SK-N-SH (cell line): ENCODE results near the gene SLX4IP. TPM values are rescaled to one million over a fixed set of nuclear protein-coding genes. Genes with fewer than 3 reads are reported as not detected.

ENCODE experiments used
- CTCF ChIA-PET: fragments of 300-600, 350-600 bp; formaldehyde crosslinking; extraction: SDS; loops from one replicate; lab custom pipeline; 2021; lab: Yijun Ruan, JAX
- POLR2A ChIA-PET: fragments of 350-600 bp; sonication (Branson Sonifier 250); formaldehyde crosslinking; extraction: SDS; loops from one replicate; lab custom pipeline; 2020; ENCODE audit warnings: antibody characterized with exemption, inconsistent platforms; lab: Yijun Ruan, JAX
- DNase-seq: peaks from one replicate; pipeline ENCODE4 v3.0.0; 2012
- H2AFZ ChIP-seq: fragments of 200-600 bp; sonication (generic); 2 replicates; pipeline ENCODE4 v1.8.1; 2016; ENCODE audit warnings: antibody characterized with exemption, mild to moderate bottlenecking, low read depth
- H3F3A ChIP-seq: fragments of 200-600 bp; sonication (generic); replicated peaks from 2 replicates; pipeline ENCODE3; 2016; ENCODE audit warnings: antibody characterized with exemption, mild to moderate bottlenecking; ENCODE audit not compliant: insufficient read depth
- H3K27ac ChIP-seq, 2 experiments: fragments of 200-500 bp in 1 of 2; fragments of 200-600 bp in 1 of 2; sonication (Bioruptor generic) in 1 of 2; sonication (generic), shearing (Covaris generic) in 1 of 2; 2 replicates each; pipeline versions ENCODE4 v1.5.1 to v1.6.1; 2014 to 2016; ENCODE audit warnings: low read depth in 2 of 2, inconsistent platforms in 1 of 2, low read length in 1 of 2, mild to moderate bottlenecking in 1 of 2, mixed read lengths in 1 of 2
- H3K27me3 ChIP-seq: fragments of 200-600 bp; sonication (generic), shearing (Covaris generic); 2 replicates; pipeline ENCODE4 v1.6.1; 2016; ENCODE audit warnings: mixed run types; ENCODE audit not compliant: insufficient read depth
- H3K36me3 ChIP-seq, 2 experiments: fragments of 200-500 bp in 1 of 2; fragments of 200-600 bp in 1 of 2; sonication (Bioruptor generic) in 1 of 2; sonication (generic) in 1 of 2; replicated peaks in 1 of 2; 2 replicates each; pipeline versions ENCODE3 to v1.5.1; 2014 to 2016; ENCODE audit warnings: low read length in 1 of 2, mild to moderate bottlenecking in 1 of 2; ENCODE audit not compliant: insufficient read depth in 2 of 2, control insufficient read depth in 1 of 2
- H3K4me1 ChIP-seq, 2 experiments: fragments of 200-500 bp in 1 of 2; fragments of 200-600 bp in 1 of 2; sonication (Bioruptor generic) in 1 of 2; sonication (generic), shearing (Covaris generic) in 1 of 2; 2 replicates each; pipeline versions ENCODE4 v1.5.1 to v1.6.1; 2014 to 2016; ENCODE audit warnings: low read depth in 1 of 2, low read length in 1 of 2, mixed run types in 1 of 2; ENCODE audit not compliant: insufficient read depth in 2 of 2, control insufficient read depth in 1 of 2
- H3K4me2 ChIP-seq: fragments of 200-600 bp; sonication (generic), shearing (Covaris generic); 2 replicates; pipeline ENCODE4 v1.6.1; 2017; ENCODE audit warnings: mixed run types
- H3K4me3 ChIP-seq, 2 experiments: fragments of 200-500 bp in 1 of 2; fragments of 200-600 bp in 1 of 2; sonication (Bioruptor generic) in 1 of 2; sonication (generic), shearing (Covaris generic) in 1 of 2; 2 replicates each; pipeline versions ENCODE4 v1.5.1 to v1.8.1; 2014 to 2016; ENCODE audit warnings: low read depth in 2 of 2, inconsistent platforms in 1 of 2, low read length in 1 of 2, mild to moderate bottlenecking in 1 of 2, mixed read lengths in 1 of 2, moderate library complexity in 1 of 2
- H3K79me2 ChIP-seq: fragments of 200-600 bp; sonication (generic); 2 replicates; pipeline ENCODE4 v1.8.1; 2017; ENCODE audit warnings: mild to moderate bottlenecking; ENCODE audit not compliant: insufficient read depth
- H3K9ac ChIP-seq: fragments of 200-600 bp; sonication (generic); 2 replicates; pipeline ENCODE4 v1.6.1; 2017; ENCODE audit warnings: mixed run types
- H3K9me2 ChIP-seq: fragments of 200-600 bp; sonication (generic); 2 replicates; pipeline ENCODE4 v1.6.1; 2017; ENCODE audit warnings: mixed run types
- H3K9me3 ChIP-seq: fragments of 200-600 bp; sonication (generic); 2 replicates; pipeline ENCODE4 v1.6.1; 2017; ENCODE audit warnings: mixed run types, mild to moderate bottlenecking, moderate library complexity
- H4K20me1 ChIP-seq: fragments of 200-600 bp; sonication (generic); 2 replicates; pipeline ENCODE4 v1.6.1; 2017; ENCODE audit warnings: mild to moderate bottlenecking, mixed run types; ENCODE audit not compliant: insufficient read depth
- EP300 ChIP-seq, 2 experiments: IDR thresholded peaks; 2 replicates each; pipeline versions ENCODE4 v1.4.0 to v1.6.1; 2012; ENCODE audit warnings: borderline replicate concordance in 1 of 2, low read depth in 1 of 2, low read length in 1 of 2
- EZH2phosphoT487 ChIP-seq: fragments of 200-600 bp; sonication (generic); IDR thresholded peaks from 2 replicates; pipeline ENCODE4 v1.6.1; 2017; ENCODE audit warnings: low read depth, mixed run types, mild to moderate bottlenecking, antibody characterized with exemption, moderate library complexity, borderline replicate concordance
- FOSL2 ChIP-seq: IDR thresholded peaks from 2 replicates; pipeline ENCODE4 v1.4.0; 2012; ENCODE audit warnings: low read depth, mild to moderate bottlenecking, moderate library complexity, borderline replicate concordance
- FOXJ3 ChIP-seq: sonication (generic); formaldehyde crosslinking; IDR thresholded peaks from 2 replicates; pipeline ENCODE4 v1.5.1; 2020; ENCODE audit warnings: mild to moderate bottlenecking, missing genetic modification reagents
- GATA2 ChIP-seq: sonication (generic); formaldehyde crosslinking; IDR thresholded peaks from 2 replicates; pipeline ENCODE4 v1.5.0; 2020; ENCODE audit warnings: mild to moderate bottlenecking, missing genetic modification reagents
- JUND ChIP-seq: IDR thresholded peaks from 2 replicates; pipeline ENCODE4 v1.4.0; 2012
- MXI1 ChIP-seq: IDR thresholded peaks from 2 replicates; pipeline ENCODE4 v1.6.1; 2012; ENCODE audit warnings: mild to moderate bottlenecking, low read depth, low read length, improper control_type of control experiment
- NFIC ChIP-seq: IDR thresholded peaks from 2 replicates; pipeline ENCODE4 v1.4.0; 2012; ENCODE audit warnings: borderline replicate concordance
- NRF1 ChIP-seq: IDR thresholded peaks from 2 replicates; pipeline ENCODE4 v1.6.1; 2012; ENCODE audit warnings: low read depth, mild to moderate bottlenecking, low read length
- PBX3 ChIP-seq: IDR thresholded peaks from 2 replicates; pipeline ENCODE4; 2012
- POLR2AphosphoS5 ChIP-seq: IDR thresholded peaks from 2 replicates; pipeline ENCODE4 v1.6.1; 2012; ENCODE audit warnings: low read depth, low read length
- RXRA ChIP-seq: IDR thresholded peaks from 2 replicates; pipeline ENCODE4 v1.4.0; 2012; ENCODE audit warnings: low read depth, mild to moderate bottlenecking, borderline replicate concordance
- SIN3A ChIP-seq: IDR thresholded peaks from 2 replicates; pipeline ENCODE4 v1.6.1; 2012; ENCODE audit warnings: low read depth, mild to moderate bottlenecking, low read length, moderate library complexity, borderline replicate concordance
- SMC3 ChIP-seq: IDR thresholded peaks from 2 replicates; pipeline ENCODE4 v1.6.1; 2012; ENCODE audit warnings: low read depth, low read length, improper control_type of control experiment
- TAF1 ChIP-seq: IDR thresholded peaks from 2 replicates; pipeline ENCODE4 v1.6.1; 2012; ENCODE audit warnings: low read depth, mild to moderate bottlenecking, low read length, moderate library complexity, borderline replicate concordance
- TCF12 ChIP-seq: IDR thresholded peaks from 2 replicates; pipeline ENCODE4 v1.4.0; 2012
- TEAD4 ChIP-seq: IDR thresholded peaks from 2 replicates; pipeline ENCODE4 v1.4.0; 2012; ENCODE audit warnings: mild to moderate bottlenecking, borderline replicate concordance; ENCODE audit not compliant: insufficient read depth
- ZBTB33 ChIP-seq: IDR thresholded peaks from 2 replicates; pipeline ENCODE4 v1.4.0; 2012; ENCODE audit warnings: low read depth, borderline replicate concordance
- WGBS: methylation state at CpG from one replicate; pipeline ENCODE4 v1.1.6; 2017; ENCODE audit warnings: low lambda C conversion rate; 5-methylcytosine and 5-hydroxymethylcytosine counted together
- polyA plus RNA-seq, 3 experiments: library from polyadenylated mRNA; depleted of rRNA; stranded (reverse); fragments of >200 nt; gene quantifications; 2 replicates each; pipeline ENCODE4 v1.2.3, GENCODE V29; 2012
- TF ChIP-seq, protein P1 (sequence below): fragments of 150-350 bp; IDR thresholded peaks from 2 replicates; pipeline ENCODE4 v1.6.1; 2016; ENCODE audit warnings: mild to moderate bottlenecking, low read depth, low read length

Gene SLX4IP
- polyA plus RNA-seq, 1 of the 3 experiments (the other 2 are of a cell fraction) = 1.3 TPM

DNA sequence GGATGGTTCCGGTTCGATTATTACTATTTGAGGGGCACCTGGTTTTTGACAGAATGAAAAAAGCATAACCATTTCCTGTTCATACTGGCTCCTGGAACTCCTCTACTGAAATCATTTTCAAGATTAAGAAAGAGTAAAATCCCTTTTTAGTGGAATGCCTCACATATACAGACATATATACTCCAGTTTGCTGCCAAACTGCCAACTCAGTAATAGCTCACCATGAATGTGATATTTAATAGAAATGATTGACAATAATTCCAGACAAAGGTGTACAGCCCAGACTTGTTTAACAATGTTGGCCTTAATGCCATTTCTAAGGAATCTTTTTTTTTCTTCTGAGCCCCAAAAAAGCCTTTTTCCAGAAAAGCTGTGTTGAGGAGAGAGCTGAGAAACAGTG lies 145.6 kb downstream of the SLX4IP start:
- no peaks in the 10 kb centered on the region for H3K27me3 ChIP-seq
- H3K9me2 ChIP-seq = no peaks in the 10 kb centered on the region
- no peak overlapping the region for H2AFZ ChIP-seq
- 94% methylated on average over 2 of the region's 2 CpGs for WGBS
- no peaks in the 10 kb centered on the region for H3K79me2 ChIP-seq
- H3K27ac ChIP-seq = no peak overlapping the region
- no peak for DNase-seq
- no peak overlapping the region for H3K9ac ChIP-seq
- H3K4me2 ChIP-seq = no peak overlapping the region
- TF ChIP-seq ZBTB33 (no peak), GATA2 (CRISPR knock-in tag) (no peak), SMC3 (no peak), NRF1 (no peak), MXI1 (no peak), RXRA (no peak), EP300 (IDR thresholded peaks at IDR 0.05; ENCODE audit: borderline replicate concordance in 1 of 2, low read depth in 1 of 2, low read length in 1 of 2) (no peak), EZH2phosphoT487 (no peak), FOXJ3 (CRISPR knock-in tag) (no peak)
- TF ChIP-seq, protein P1, sequence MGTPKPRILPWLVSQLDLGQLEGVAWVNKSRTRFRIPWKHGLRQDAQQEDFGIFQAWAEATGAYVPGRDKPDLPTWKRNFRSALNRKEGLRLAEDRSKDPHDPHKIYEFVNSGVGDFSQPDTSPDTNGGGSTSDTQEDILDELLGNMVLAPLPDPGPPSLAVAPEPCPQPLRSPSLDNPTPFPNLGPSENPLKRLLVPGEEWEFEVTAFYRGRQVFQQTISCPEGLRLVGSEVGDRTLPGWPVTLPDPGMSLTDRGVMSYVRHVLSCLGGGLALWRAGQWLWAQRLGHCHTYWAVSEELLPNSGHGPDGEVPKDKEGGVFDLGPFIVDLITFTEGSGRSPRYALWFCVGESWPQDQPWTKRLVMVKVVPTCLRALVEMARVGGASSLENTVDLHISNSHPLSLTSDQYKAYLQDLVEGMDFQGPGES = no peak
- TF ChIP-seq, all 33 proteins: peak for 0
- Histone ChIP-seq H3K4me1 (peaks cover 0 to 15% of the 10 kb centered on the region in 2 experiments; a peak in 3 of 4 replicates), H3K4me3 (no peak overlapping the region), H3K36me3 (no peaks in the 10 kb centered on the region), H3F3A (peaks cover 9% of the 10 kb centered on the region), H4K20me1 (no peaks in the 10 kb centered on the region), H3K9me3 (no peaks in the 10 kb centered on the region)
- ChIA-PET POLR2A (interaction anchor here (0.7 kb wide), 1 partner anchor 1303 kb away, joined by 3 read pairs; no protein-coding TSS in a partner anchor), CTCF (interaction anchor here (0.6 to 0.7 kb wide), 2 partner anchors 23 to 32 kb away, joined by 3 read pairs; no protein-coding TSS in a partner anchor)

- no peak overlapping the region for H2AFZ ChIP-seq
- no peak overlapping the region for H3K4me3 ChIP-seq
- no peaks in the 10 kb centered on the region for H3K36me3 ChIP-seq
- no peaks in the 10 kb centered on the region for H3K9me2 ChIP-seq
- ChIA-PET CTCF (interaction anchor here (1.0 to 1.2 kb wide), 3 partner anchors 21 to 29 kb away, joined by 3 read pairs; no protein-coding TSS in a partner anchor), POLR2A (no interaction called here)
- TF ChIP-seq TCF12 (peak; percentile 76), PBX3 (peak; percentile 82), EP300 (IDR thresholded peaks at IDR 0.05; ENCODE audit: borderline replicate concordance in 1 of 2, low read depth in 1 of 2, low read length in 1 of 2) (peak in 1 of 2 experiments; percentile 48; a peak in 1 of 4 replicates), TAF1 (no peak), JUND (peak; percentile 74), TEAD4 (0 out of 2 replicates have a peak, but pooled peaks have one; percentile 50), FOSL2 (peak; percentile 70; the same call in 1 of the 2 replicates), SIN3A (no peak), NFIC (0 out of 2 replicates have a peak, but pooled peaks have one; percentile 20), POLR2AphosphoS5 (no peak)
- H3K9me3 ChIP-seq = no peaks in the 10 kb centered on the region
- no peaks in the 10 kb centered on the region for H4K20me1 ChIP-seq
- H3K27me3 ChIP-seq = no peaks in the 10 kb centered on the region
- no peak for DNase-seq
- H3K79me2 ChIP-seq = no peaks in the 10 kb centered on the region
- H3K9ac ChIP-seq = no peak overlapping the region; the same call in 1 of the 2 replicates
- H3F3A ChIP-seq = peaks cover 9% of the 10 kb centered on the region
- peak overlapping the region; percentile 39; the same call in 1 of the 2 replicates for H3K4me2 ChIP-seq
- 27% methylated on average over 4 of the region's 4 CpGs for WGBS
- H3K4me1 ChIP-seq = peaks cover 0 to 15% of the 10 kb centered on the region in 2 experiments; a peak in 3 of 4 replicates
- peak overlapping the region in 1 of 2 experiments; percentile 51; a peak in 2 of 4 replicates for H3K27ac ChIP-seq
These were observed 146.7 kb downstream of the SLX4IP start for GRCh38 chr20:10581823-10582222.
